ENCODE results near the gene CCDC200. TPM values are rescaled to one million over a fixed set of nuclear protein-coding genes. Genes with fewer than 3 reads are reported as not detected.
A peak's percentile ranks its signal among the peaks of the same experiment; 100 is the strongest.
"Not testable (repeated sequence)": the region's sequence is repeated elsewhere in the genome, so short reads cannot be mapped to it uniquely, and the experiment has no call there.

The CCDC200 gene
- total and polyA plus RNA-seq, 5 donors from 2014 or later, result not detected

DNA sequence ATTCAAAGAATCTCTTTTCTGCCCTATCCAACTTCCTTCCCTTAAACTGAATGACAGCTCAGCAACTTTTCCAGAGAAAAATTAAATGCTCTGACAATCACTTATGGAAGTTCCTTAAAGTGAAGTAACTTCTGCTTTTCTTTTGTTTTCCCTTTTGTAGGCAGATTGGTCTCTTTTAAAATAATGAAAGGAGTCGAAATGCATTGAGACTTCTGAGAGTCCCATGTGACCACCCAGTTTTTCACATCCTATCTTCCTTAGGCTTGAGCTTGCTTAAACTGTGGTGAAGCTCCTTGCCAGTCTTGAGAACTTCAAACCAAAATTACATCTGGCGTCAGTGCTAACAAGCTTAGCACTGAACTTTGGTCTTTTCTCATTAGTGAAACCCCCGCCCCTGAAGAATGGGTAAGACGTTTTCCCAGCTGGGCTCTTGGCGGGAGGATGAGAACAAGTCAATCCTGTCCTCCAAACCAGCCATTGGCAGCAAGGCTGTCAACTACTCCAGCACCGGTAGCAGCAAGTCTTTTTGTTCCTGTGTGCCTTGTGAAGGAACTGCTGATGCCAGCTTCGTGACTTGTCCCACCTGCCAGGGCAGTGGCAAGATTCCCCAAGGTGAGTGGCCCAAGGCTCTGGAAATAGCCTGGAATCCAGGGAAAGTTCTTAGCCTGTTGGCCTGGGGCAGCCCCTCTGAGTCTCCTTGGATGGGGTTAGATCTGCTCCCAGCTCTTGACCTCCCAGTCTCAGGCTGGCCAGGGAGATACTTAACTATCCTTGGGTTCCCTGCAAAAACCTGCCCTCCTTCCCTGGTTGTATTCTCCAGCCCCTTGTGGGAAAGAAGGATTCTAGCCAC, 15.6 kb downstream of the CCDC200 start:
- Mint-ChIP-seq H3K9me3 (peaks cover 0 to 1% (median 0%) of the 10 kb centered on the region in 7 donors), H3K36me3 (peaks cover 33% of the 10 kb centered on the region), H3K27ac (peak overlapping the region; percentile 95 to 98 (median 96)), H3K4me3 (peak overlapping the region; percentile 94 to 100 (median 98)), H3K27me3 (no peaks in the 10 kb centered on the region), H3K4me1 (peaks cover 17 to 54% (median 29%) of the 10 kb centered on the region in 4 donors)
- no peak for ATAC-seq (ENCODE audit: low read depth in 2 of 2)
- Histone ChIP-seq H3K4me1 (ENCODE audit: control insufficient read depth, insufficient read depth, low read length, poor library complexity, severe bottlenecking) (peaks cover 25% of the 10 kb centered on the region), H3K4me3 (ENCODE audit: low read depth, low read length) (peak overlapping the region; percentile 91), H3K36me3 (ENCODE audit: control insufficient read depth, insufficient read depth, low read length) (peaks cover 25% of the 10 kb centered on the region), H3K27me3 (ENCODE audit: control insufficient read depth, insufficient read depth, low read length) (no peaks in the 10 kb centered on the region), H3K9me3 (ENCODE audit: control insufficient read depth in 2 of 2, low read length in 2 of 2) (no peaks in the 10 kb centered on the region), H3K27ac (ENCODE audit: insufficient read depth, low read length, poor library complexity, severe bottlenecking) (peak overlapping the region; percentile 76)
- DNase-seq, result peak in 1 of 3 donors; percentile 7

GRCh38 chr17:43211480-43212402, 16.7 kb downstream of the CCDC200 start, which contains the start of gene TMEM106A:
Gene TMEM106A (plus strand): TSS chr17:43211875. CDS start chr17:43213042, 1,167 bp downstream.
- Histone ChIP-seq H3K9me3 (ENCODE audit: control insufficient read depth in 2 of 2, low read length in 2 of 2) (no peaks in the 10 kb centered on the region), H3K27me3 (ENCODE audit: control insufficient read depth, insufficient read depth, low read length) (no peaks in the 10 kb centered on the region), H3K4me3 (ENCODE audit: low read depth, low read length) (peak within 1 kb of the TSS; percentile 91), H3K27ac (ENCODE audit: insufficient read depth, low read length, poor library complexity, severe bottlenecking) (peak within 1 kb of the TSS; percentile 76), H3K4me1 (ENCODE audit: control insufficient read depth, insufficient read depth, low read length, poor library complexity, severe bottlenecking) (peaks cover 25% of the 10 kb centered on the region), H3K36me3 (ENCODE audit: control insufficient read depth, insufficient read depth, low read length) (peaks cover 31% of the 10 kb centered on the region)
- peak within 1 kb of the TSS; percentile 95 to 98 (median 96) for H3K27ac Mint-ChIP-seq
- DNase-seq (peak; percentile 64 to 89 (median 76)), ATAC-seq (ENCODE audit: low read depth in 2 of 2) (peak; percentile 88 to 90)
- H3K9me3 Mint-ChIP-seq, result peaks cover 0 to 1% (median 0%) of the 10 kb centered on the region in 7 donors
- H3K27me3 Mint-ChIP-seq, result no peaks in the 10 kb centered on the region
- H3K4me3 Mint-ChIP-seq, result peak within 1 kb of the TSS; percentile 94 to 100 (median 98)
- peaks cover 26% of the 10 kb centered on the region for H3K36me3 Mint-ChIP-seq
- peaks cover 15 to 49% (median 27%) of the 10 kb centered on the region in 4 donors for H3K4me1 Mint-ChIP-seq

GRCh38 chr17:43211123-43211479, 17.3 kb downstream of the CCDC200 start:
- Histone ChIP-seq H3K4me3 (ENCODE audit: low read depth, low read length) (peak overlapping the region; percentile 91), H3K27me3 (ENCODE audit: control insufficient read depth, insufficient read depth, low read length) (no peaks in the 10 kb centered on the region), H3K9me3 (ENCODE audit: control insufficient read depth in 2 of 2, low read length in 2 of 2) (no peaks in the 10 kb centered on the region), H3K36me3 (ENCODE audit: control insufficient read depth, insufficient read depth, low read length) (peaks cover 28% of the 10 kb centered on the region), H3K27ac (ENCODE audit: insufficient read depth, low read length, poor library complexity, severe bottlenecking) (peak overlapping the region; percentile 76), H3K4me1 (ENCODE audit: control insufficient read depth, insufficient read depth, low read length, poor library complexity, severe bottlenecking) (peaks cover 25% of the 10 kb centered on the region)
- H3K4me3 Mint-ChIP-seq, result peak overlapping the region; percentile 94 to 100 (median 98)
- ATAC-seq (ENCODE audit: low read depth in 2 of 2), result no peak
- peaks cover 14 to 45% (median 27%) of the 10 kb centered on the region in 4 donors for H3K4me1 Mint-ChIP-seq
- peaks cover 26% of the 10 kb centered on the region for H3K36me3 Mint-ChIP-seq
- H3K27me3 Mint-ChIP-seq, result no peaks in the 10 kb centered on the region
- H3K27ac Mint-ChIP-seq, result peak overlapping the region; percentile 64 to 98 (median 95)
- no peak for DNase-seq
- H3K9me3 Mint-ChIP-seq, result peaks cover 0 to 1% (median 0%) of the 10 kb centered on the region in 7 donors

DNA sequence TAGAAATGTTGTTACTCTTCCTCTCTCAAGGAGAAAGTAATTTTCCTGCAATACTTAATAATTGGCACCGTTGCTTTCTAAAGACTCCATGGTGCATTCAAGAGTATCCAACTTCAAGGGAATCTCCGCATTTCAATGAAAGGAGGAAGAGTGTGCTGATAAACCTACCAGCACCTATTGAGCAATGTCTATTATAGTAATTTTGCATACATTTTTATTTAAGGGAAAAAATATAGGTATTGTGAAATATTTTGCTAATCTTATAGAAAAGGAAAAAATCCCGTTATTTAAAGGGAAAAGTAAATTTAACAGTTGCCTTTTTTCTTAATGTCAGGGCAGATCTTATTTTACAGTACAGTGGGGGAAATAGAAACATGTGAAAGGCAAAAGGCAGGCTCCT, 17.8 kb downstream of the CCDC200 start:
- H3K36me3 ChIP-seq (ENCODE audit: control insufficient read depth, insufficient read depth, low read length), result peaks cover 24% of the 10 kb centered on the region
- no peaks in the 10 kb centered on the region for H3K9me3 ChIP-seq (ENCODE audit: control insufficient read depth in 2 of 2, low read length in 2 of 2)
- Mint-ChIP-seq H3K27ac (peak overlapping the region; percentile 64 to 98 (median 95)), H3K4me1 (peaks cover 14 to 43% (median 27%) of the 10 kb centered on the region in 4 donors), H3K9me3 (peaks cover 0 to 1% (median 0%) of the 10 kb centered on the region in 7 donors), H3K4me3 (peak overlapping the region; percentile 94 to 100 (median 98)), H3K27me3 (no peaks in the 10 kb centered on the region), H3K36me3 (peaks cover 22% of the 10 kb centered on the region)
- no peak for ATAC-seq (ENCODE audit: low read depth in 2 of 2)
- H3K27ac ChIP-seq (ENCODE audit: insufficient read depth, low read length, poor library complexity, severe bottlenecking), result peak overlapping the region; percentile 76
- peak overlapping the region; percentile 91 for H3K4me3 ChIP-seq (ENCODE audit: low read depth, low read length)
- DNase-seq, result no peak
- H3K27me3 ChIP-seq (ENCODE audit: control insufficient read depth, insufficient read depth, low read length), result no peaks in the 10 kb centered on the region
- H3K4me1 ChIP-seq (ENCODE audit: control insufficient read depth, insufficient read depth, low read length, poor library complexity, severe bottlenecking), result peaks cover 25% of the 10 kb centered on the region

DNA sequence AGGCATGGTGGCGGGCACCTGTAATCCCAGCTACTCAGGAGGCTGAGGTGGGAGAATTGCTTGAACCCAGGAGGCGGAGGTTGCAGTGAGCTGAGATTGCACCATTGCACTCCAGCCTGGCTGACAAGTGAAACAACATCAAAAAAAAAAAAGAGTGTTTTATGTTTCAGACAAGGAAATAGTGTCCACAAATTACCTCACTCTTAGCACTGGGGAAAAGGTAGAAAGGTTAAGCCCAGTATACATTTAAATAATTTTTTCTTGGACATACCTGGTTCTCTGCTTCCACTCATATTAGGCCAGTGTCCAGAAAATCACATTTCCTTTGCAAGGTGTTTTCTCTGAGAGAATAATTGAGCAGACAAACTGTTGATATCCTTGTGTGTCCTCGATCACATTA, 25.4 kb downstream of the CCDC200 start:
- H3K27ac ChIP-seq (ENCODE audit: insufficient read depth, low read length, poor library complexity, severe bottlenecking); H3K27ac Mint-ChIP-seq; H3K27me3 ChIP-seq (ENCODE audit: control insufficient read depth, insufficient read depth, low read length); ATAC-seq (ENCODE audit: low read depth in 2 of 2); H3K4me3 ChIP-seq (ENCODE audit: low read depth, low read length); H3K9me3 Mint-ChIP-seq; H3K27me3 Mint-ChIP-seq; H3K4me1 ChIP-seq (ENCODE audit: control insufficient read depth, insufficient read depth, low read length, poor library complexity, severe bottlenecking); H3K4me3 Mint-ChIP-seq; H3K9me3 ChIP-seq (ENCODE audit: control insufficient read depth in 2 of 2, low read length in 2 of 2); H3K4me1 Mint-ChIP-seq; DNase-seq: not testable (repeated sequence)
- H3K36me3 ChIP-seq (ENCODE audit: control insufficient read depth, insufficient read depth, low read length), result peaks cover 70% of the 10 kb centered on the region
- peaks cover 40% of the 10 kb centered on the region for H3K36me3 Mint-ChIP-seq

DNA sequence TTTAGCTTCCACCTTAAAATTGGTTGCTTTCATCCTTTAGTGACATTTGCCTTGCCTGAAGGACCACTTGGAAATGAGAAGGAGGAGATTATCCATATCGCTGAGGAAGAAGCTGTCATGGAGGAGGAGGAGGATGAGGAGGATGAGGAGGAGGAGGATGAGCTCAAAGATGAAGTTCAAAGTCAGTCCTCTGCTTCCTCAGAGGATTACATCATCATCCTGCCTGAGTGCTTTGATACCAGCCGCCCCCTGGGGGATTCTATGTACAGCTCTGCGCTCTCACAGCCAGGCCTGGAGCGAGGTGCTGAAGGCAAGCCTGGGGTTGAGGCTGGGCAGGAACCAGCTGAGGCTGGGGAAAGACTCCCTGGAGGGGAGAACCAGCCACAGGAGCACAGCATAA, 28.3 kb downstream of the CCDC200 start:
- DNase-seq (no peak), ATAC-seq (ENCODE audit: low read depth in 2 of 2) (no peak)
- peaks cover 82% of the 10 kb centered on the region for H3K36me3 ChIP-seq (ENCODE audit: control insufficient read depth, insufficient read depth, low read length)
- H3K4me3 ChIP-seq (ENCODE audit: low read depth, low read length), result no peak overlapping the region
- H3K4me3 Mint-ChIP-seq, result no peak overlapping the region
- no peaks in the 10 kb centered on the region for H3K9me3 Mint-ChIP-seq
- H3K27me3 ChIP-seq (ENCODE audit: control insufficient read depth, insufficient read depth, low read length), result no peaks in the 10 kb centered on the region
- no peaks in the 10 kb centered on the region for H3K27me3 Mint-ChIP-seq
- no peaks in the 10 kb centered on the region for H3K4me1 ChIP-seq (ENCODE audit: control insufficient read depth, insufficient read depth, low read length, poor library complexity, severe bottlenecking)
- H3K27ac ChIP-seq (ENCODE audit: insufficient read depth, low read length, poor library complexity, severe bottlenecking), result no peak overlapping the region
- no peaks in the 10 kb centered on the region for H3K9me3 ChIP-seq (ENCODE audit: control insufficient read depth in 2 of 2, low read length in 2 of 2)
- peaks cover 44% of the 10 kb centered on the region for H3K36me3 Mint-ChIP-seq
- H3K27ac Mint-ChIP-seq, result no peak overlapping the region
- H3K4me1 Mint-ChIP-seq, result peaks cover 0 to 7% (median under 1%) of the 10 kb centered on the region in 4 donors

- H3K4me1 Mint-ChIP-seq, result peaks cover 0 to 7% (median 0%) of the 10 kb centered on the region in 4 donors
- Histone ChIP-seq H3K4me3 (ENCODE audit: low read depth, low read length) (no peak overlapping the region), H3K27ac (ENCODE audit: insufficient read depth, low read length, poor library complexity, severe bottlenecking) (no peak overlapping the region), H3K4me1 (ENCODE audit: control insufficient read depth, insufficient read depth, low read length, poor library complexity, severe bottlenecking) (no peaks in the 10 kb centered on the region), H3K9me3 (ENCODE audit: control insufficient read depth in 2 of 2, low read length in 2 of 2) (no peaks in the 10 kb centered on the region), H3K36me3 (ENCODE audit: control insufficient read depth, insufficient read depth, low read length) (peaks cover 83% of the 10 kb centered on the region), H3K27me3 (ENCODE audit: control insufficient read depth, insufficient read depth, low read length) (no peaks in the 10 kb centered on the region)
- no peaks in the 10 kb centered on the region for H3K27me3 Mint-ChIP-seq
- ATAC-seq (ENCODE audit: low read depth in 2 of 2), result no peak
- no peak for DNase-seq
- H3K4me3 Mint-ChIP-seq, result no peak overlapping the region
- H3K27ac Mint-ChIP-seq, result no peak overlapping the region
- H3K36me3 Mint-ChIP-seq, result peaks cover 47% of the 10 kb centered on the region
- H3K9me3 Mint-ChIP-seq, result no peaks in the 10 kb centered on the region
Observed at GRCh38 chr17:43199633-43200032, 28.8 kb downstream of the CCDC200 start.
